Sigmoid colon (tissue), 3 donors: Measurements from ENCODE around the gene LYRM4.

Source experiments
- CTCF ChIP-seq, 4 experiments: fragments of 450-650 bp in 3 of 4; fragments of 200-600 bp in 1 of 4; IDR thresholded peaks; one replicate each; pipeline ENCODE4 v1.5.1; 2016 to 2019; ENCODE audit warnings: antibody characterized with exemption in 4 of 4, mild to moderate bottlenecking in 3 of 4, moderate library complexity in 2 of 4
- POLR2A ChIP-seq, 2 donors: fragments of 450-650 bp; IDR thresholded peaks; one replicate each; pipeline ENCODE4 v1.6.1; 2016; ENCODE audit warnings: antibody characterized with exemption in 2 of 2, mild to moderate bottlenecking in 2 of 2, moderate library complexity in 2 of 2

- TF ChIP-seq CTCF (IDR thresholded peaks at IDR 0.05) (no peak), POLR2A (IDR thresholded peaks at IDR 0.05) (no peak)
Measured at GRCh38 chr6:5111626-5112025, 149.1 kb downstream of the LYRM4 start.
